NCI-H524 treated with DMSO at 0.1 percent for 48 hours (cell line): ENCODE data around the gene FOXP1.

Experiments
- DNase-seq: peaks from one replicate; lab custom pipeline; 2025; lab: John Stamatoyannopoulos, UW

Gene FOXP1

DNA sequence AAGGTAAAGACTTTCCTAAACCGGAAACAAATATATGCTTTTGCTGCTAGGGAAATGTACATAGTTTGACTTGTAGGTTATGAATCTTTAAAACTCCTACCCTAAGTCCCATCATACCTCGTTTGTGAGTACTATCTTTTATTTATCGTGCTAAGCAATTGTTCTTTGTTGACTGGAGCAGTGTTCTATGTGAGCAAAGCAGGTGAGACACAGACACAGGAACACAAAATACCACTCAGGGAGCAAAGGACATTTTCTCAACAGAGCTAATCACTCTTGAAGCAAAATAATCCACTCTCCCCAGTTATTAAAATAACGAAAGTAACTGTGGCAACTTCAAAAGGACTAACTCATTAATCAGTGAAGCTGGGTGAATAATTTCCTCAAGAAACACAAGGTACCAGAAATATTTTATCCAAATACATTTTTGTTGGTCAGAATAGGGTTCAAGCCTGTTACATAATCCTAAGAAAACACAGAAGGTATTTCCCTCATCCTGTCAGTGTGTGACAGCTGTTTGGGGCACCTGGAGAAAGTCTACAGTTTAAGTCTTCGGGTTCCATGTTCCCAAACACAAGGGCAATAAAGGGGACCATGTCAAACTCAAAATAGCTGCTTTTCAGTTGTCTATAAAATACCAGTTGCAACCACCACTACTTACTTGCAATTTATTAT lies 407.7 kb downstream of the FOXP1 start:
- no peak for DNase-seq

DNA sequence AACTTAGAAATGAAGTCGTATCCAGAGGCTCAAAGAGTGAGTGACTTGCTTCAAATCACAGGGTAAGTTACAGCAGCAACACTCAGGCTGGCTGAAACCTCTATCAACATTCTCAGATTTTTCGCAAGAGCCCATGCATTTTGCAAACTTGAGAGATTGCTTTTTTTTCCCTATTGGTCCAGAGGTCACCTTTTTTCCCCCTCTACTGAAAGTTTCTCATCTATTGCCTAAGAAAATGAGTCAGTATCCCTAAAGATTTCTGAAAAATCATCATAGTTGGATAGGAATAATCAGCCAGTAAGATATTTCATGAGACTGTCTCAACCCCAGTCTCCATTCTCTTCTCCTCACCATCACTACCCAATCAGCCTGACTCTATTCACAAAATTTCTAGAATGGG lies 410.6 kb downstream of the FOXP1 start:
- no peak for DNase-seq

DNA sequence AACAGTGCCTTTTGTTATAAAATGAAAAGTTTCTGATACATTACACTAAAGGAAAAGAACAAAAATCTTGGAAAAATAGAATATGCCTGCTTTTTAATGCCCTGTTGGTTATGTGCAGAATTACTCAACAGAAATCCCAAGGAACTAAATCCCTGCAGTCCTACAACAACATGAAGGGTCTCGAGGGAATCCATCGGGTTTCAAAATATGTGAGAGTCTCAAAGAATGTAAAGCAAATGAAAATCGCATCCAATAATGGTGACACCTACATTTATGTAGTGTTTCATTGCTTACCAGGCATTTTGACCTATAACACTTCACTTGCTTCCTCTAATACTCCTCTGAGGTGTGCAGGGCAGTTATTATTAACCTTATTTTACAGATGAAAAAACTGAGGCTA lies 411.3 kb downstream of the FOXP1 start:
- no peak for DNase-seq

DNA sequence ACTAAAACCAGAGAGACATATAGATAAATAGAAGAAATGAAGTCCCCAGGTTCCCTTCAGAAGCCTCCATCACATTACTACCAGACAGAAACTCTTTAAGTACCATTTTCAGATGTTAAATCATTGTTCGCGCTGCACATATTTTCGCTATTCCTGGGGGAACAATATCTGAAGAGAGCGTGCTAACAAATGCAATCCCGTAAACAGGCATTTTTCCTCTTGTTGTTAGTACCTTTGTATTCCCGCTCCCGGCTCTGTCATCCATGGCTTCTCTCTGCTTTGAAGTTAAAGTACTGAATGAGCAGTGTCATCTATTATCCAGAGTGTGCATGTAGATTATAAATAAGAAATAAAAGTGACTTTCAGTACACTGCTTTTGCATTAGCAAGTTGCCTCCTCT lies 412.3 kb downstream of the FOXP1 start:
- no peak for DNase-seq

DNA sequence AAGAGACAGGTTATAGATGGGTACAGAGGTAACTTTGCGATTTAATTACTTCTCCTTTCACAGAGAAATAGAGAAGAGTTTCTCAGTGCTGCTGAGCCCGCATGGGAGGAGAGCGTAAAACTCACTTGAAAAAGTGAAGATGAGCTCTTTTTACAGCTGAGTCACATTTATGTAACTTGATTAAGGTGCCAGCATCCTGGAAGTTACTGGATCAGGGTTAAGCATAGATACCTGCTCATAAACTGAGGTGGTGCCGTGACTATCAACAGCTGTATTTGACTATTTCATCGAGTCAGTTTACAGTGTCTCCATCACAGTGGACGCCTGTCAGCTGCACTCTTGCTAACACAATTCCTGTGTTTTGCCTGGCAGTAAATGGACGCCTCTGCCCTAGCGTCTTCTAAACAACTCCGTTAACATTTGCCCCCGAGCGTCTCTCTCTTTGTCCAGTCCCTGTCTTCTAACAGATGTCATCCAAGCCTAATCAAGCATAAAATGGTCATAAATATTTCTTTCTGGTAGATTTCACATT lies 414.6 kb downstream of the FOXP1 start:
- no peak for DNase-seq

DNA sequence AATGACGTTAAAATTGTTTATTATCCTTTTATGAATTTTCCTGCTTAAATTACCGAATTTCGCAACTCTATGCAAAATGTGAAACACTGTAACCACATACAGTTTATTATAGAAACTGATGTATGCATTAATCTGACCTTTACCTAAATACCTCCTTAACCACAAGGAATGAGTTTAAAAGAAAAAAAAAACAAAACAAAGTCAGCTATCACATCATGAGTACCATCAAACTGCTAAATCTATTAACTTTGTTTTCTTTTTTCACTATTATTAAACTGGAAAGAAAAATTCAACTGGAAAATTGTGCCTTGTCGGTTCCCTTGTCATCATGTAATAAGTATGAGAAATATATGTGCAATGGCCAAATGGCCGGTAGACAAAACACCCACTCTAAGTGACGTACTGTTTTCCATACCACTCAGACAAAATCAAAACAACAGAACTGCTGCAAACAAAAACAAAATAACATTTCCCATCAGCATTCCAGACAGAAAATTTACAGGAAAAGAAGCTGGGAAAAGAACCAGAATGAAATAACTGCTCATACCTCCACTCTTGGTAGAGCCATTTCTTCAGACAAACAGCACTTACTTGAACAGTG lies 415.3 kb downstream of the FOXP1 start:
- no peak for DNase-seq

DNA sequence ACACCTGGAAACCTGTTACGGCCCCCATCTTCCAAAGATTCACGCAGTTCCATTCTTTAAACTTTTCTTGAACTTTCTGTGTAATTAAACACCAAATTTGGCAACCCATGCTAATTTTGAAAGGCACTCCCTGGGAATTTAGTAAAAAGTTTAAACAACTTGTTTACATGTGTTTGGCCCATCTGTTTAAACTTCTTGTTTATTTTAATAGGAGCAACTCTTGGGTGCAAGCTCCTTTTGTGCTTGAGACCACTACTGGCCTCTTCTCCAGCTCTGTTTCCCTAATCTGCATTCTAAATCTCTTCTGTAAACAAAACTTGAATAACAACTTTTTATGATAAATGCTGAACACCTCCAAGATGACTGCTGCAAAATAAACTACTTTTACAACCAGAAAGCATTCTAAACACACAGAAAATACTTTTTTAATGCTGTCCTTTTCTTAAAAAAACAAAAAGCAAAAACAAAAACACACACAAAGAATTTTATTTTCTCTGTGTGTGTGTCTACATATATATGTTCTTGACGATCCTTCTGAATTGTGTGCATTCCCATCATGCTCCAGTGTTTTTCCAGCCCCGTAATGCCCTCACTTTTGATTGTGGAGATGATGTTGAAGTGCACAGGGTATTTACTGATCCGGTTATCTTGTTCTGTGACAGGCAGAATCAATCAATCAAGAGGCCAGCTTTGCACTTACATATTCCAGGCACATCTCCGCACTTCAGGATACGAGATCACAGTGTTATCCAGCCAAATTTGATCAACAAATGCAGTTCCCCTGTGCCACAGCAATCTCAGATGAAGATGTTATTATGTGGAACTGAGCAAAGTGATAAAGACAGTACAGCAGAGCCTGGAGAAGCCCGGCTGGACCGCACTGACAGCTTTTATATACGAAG lies 416.9 kb downstream of the FOXP1 start:
- no peak for DNase-seq

DNA sequence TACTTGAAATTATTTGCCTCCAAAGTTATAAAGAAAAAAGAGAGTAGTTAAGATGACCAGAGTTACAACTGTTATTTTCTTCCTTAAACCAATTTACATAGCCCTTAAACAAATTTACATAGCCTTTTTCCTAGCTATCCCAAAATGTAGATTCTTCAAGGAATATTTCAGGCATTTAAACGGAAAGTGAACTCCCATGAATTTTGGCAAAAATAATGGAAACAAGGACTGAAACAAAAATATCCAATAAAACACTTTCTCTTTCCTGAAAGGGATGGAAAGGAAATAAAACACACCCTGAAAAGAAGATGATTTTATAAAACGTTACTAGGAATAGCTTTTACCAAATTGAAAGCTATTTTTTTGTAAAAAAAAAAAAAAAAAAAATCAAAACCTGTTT lies 418.6 kb downstream of the FOXP1 start:
- DNase-seq: no peak

DNA sequence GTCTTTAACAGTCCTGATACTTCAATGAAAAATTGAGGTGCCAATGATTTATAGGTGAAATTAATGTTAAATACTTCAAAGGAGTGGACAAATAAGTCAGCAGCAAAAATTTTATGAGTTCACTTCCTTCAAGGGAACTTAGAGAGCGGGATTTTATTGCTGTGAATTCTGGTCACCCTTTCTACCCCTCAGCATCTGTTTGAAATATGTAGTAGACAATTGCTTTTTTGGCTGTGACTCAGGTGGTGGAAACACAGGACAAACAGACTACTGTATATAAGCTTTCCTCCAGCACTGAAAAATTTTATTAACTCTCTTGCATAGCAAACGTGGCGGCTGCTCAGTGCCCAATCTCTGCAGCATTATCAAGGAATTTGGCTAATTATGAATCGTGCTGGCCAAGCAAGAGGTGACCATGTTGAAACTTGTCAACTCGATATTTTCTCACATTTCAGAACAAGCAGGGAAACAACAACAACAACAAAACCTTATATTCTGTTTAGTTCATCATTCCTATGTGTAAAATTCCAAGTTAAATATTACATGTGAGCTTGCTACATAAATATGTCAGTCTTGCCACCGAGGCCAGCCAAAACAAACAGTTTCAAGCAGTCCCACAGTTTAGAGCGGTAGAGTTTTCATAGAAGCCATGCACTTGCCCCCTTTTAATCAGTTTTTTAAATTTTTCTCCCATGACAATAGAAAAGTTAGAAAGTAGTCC lies 420.2 kb downstream of the FOXP1 start:
- DNase-seq: no peak

DNA sequence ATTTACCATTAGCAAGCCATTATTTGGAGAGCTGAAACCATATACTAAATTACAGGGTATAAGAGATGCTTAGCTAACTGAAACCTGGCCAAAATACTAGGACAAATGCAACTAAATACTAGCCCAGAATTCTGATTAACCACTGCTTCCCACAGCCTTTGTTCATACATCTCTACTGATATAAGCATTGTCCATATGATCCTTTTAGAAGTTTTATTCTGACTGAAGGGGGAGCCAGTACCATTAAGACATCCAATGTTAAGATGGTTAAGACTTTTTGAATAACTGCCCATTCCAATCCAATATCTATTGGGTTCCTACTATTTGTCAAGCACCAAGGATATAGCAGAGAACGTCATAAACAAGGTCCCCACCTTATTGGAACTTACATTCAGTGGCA lies 421.3 kb downstream of the FOXP1 start:
- no peak for DNase-seq

DNA sequence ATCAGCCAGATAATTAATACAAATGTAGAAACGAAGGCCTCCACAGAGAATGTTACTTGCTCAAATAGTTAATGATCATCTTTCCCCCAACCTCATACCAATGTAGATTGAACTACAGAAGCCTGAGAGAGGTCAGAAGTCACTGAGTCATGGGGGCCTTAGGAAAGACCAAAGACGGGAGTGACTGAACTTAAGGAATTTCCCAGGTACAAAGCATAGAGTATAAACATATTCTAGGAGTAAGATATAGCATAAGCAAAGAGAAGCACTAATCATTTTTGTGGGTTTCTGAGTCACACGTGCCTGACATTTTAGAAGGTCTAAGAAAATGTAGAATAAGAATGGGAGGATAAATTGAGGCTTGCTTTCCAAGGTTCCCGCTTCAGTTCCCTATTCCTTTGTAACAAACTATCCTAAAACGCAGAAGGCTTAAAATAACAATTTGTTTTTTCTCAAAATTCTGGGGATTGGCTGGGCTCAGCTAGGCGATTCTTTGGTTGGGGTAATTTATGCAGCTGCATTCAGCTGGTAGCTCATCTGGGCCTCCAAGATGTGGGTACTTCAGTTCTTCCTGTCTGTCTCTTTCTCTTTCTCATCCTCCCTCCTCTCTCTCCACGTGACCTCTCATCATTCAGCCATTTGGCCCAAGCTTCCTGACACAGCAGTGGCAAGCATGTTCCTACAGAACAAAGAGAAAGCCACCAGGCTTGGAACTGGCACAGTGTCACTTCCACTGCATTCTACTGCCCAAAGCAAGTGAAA lies 422.6 kb downstream of the FOXP1 start:
- DNase-seq: no peak

DNA sequence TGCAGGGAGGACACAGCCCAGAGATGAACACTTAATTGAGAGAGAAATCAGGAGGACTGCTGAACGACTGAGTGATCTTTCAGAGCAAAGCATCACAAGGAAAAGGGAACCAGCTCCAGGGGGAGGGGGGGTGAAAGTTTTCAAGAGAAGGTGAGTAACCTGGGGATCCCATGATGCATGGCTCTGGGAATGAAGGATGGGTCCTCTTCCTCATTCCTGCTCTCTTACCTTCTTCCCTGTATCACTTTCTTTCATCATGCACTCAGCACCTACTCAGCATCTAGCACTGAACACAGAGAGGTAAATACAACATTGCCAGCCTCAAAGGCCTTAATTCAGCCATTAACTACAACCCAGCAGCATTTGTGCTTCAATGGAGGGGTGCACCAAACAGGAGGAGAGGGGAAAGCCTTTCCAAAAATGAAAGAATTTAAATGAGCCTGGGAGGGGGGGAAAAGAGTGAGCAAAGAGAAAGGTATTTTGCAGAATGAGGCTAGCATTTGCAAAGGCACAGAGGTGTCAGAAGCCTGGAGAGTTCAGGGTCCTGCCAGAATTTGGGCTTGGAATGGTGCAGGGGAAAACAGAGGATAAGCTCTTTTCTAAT lies 427.4 kb downstream of the FOXP1 start:
- DNase-seq: no peak

DNA sequence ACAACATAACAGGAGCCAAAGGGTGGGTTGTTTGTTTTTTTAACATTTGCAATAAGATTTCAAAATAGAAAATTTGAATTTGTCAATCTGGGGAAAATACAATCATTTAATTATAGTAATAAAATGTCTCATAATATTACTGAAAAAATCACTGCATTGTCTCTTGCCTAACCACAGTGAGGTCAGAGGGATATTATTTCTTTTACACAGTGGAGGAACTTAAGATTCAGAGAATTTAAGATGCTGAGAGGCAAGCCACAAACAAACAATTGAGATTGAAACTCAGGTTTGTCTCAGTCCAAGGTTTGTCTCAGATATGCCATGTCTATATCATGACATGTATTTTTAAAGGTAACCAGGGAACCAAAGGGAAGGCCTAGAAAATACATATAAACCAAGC lies 428.7 kb downstream of the FOXP1 start:
- no peak for DNase-seq

DNA sequence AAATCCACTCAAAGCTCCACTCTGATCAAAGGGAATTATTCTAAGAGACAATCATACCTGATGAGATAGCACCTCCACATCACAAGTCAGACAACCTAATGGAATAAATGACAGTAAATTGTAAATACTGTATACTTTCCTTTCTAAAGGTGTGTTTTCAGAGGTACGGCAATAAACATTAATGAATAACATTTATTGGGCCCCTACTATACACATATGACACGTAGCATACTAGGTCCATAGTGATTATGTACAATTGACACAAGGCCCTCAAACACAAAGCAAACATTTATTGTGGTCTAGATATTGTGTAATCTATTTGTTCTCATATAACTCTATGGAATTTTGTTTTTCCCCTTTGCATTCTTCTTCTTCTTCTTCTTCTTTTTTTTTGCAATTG lies 429.8 kb downstream of the FOXP1 start:
- no peak for DNase-seq

DNA sequence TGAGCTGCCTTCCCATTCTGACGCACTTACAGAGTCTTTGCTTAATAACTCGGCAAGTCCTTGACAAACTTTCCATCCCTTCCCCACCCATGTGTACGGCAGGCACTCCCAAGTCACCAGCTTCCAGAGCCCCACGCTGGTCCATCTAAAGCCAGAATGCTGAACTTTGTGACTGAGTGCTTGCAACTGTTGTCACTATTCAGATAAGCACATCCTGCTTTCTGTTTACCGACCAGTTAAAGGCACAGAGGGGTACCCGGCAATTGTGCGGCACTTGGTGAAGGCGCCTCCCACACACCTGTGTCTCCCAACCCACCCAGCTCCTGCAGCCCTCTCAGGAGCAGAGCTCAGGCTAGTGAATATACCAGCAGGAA lies 430.6 kb downstream of the FOXP1 start:
- DNase-seq: no peak

DNA sequence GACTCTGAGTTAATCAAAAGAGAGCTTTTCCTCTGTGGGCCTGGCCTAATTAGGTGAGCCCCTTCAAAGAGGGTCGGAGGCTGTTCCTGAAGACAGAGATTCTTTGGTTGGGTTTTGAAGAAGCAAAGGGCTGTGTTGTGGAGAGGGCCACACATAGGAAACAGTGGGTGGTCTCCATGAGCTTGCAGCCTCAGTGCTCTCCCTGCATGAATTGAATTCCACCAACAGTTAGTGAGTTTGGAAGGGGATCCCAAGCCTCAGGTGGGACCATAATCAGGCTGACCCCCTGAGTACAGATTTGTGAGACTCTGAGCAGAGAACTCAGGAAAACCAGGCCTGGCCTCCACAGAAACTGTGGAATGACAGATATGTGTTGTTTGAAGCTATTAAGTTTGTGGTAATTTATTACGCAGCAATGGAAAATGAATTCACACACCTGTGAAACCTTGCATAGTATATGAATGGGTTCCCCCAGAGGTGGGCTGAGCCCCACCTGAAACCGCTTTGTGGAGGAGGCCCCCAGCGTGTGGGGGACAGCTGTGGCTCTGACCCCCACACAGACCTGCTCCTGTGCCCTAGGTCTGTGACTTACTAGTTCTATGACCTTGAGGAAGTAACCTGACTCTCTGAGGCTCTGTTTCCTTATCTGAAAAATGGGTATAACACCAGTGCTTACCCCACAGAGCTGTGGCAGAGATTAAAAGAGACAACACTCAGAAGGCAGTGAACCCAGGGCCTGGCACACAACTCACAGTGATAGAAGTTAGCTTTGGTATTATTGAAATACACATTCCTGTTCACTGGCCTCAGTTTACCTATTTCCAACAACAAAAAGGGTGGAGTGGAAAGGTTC lies 431.3 kb downstream of the FOXP1 start:
- DNase-seq: no peak

DNA sequence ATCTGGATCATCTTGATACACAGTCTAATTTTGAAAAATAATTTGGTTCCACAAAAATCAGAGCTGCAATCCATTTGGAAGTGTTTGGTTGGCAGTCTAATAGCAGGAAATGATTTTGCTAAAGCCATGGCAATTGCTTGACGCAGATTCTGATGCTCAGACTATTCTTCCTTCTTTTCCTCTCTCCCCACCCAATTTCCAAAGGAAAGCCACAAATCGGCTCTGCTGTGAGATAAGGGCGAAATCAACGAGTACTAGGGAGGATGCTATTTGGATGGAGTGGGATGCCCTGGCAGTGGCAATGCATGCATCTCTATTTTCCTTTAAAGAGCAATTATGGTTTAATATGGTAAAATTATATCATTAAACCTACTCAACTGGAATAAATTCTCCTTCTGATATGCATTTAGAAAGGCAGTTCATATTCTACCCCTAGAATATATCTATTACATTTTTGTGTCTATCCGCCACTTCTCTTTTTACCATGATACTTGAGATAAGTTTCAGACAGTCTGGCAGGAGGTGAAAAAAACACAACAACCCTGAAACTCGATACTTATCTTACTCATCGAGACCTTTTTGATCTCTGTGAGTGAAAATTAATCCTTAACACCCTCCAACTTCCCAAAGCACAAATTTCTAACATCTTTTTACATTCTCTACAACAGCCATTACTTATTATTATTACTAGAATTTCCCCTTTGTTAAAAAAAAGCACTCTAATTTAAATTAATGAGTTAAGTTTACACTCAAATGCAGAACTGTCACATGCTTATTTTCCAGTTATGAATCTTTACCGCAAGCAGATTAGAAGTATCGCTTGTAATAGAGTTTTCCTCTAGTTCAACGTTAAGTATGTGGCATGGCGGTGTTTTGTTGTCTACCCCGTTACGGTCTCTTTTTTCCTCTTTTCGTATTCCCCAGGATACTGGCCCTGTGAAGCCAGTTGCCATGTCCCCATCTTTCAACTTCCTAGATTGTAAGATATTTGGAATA lies 433.3 kb downstream of the FOXP1 start:
- peak; percentile 71 for DNase-seq

DNA sequence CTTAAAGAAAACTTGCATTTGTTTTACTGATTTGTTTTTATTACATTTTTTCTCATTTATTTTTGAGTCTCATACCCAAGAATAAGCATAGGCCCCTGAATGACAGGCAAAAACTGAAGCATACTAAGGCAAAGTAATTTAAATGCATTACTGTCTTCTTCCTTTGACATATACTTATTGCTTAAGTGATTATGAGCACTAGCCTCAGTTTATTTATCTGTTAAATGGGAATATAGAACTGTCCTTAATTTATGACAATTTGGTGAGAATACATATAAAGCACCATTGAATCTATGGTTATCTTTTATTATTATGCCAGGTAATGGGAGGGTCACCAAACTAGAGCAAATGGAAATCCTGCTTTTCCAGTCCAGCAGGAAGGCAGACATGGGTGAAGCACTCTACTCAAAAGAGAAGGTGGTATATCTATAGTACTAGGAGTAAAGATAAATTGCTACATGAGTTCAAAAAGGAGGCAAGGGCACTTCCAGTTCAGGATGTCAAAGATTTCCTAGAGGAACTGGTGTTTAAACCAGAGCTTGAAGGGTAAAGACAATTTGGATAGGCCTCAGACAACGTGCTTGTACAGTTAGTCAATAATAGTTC lies 435.0 kb downstream of the FOXP1 start:
- no peak for DNase-seq
